Left hindlimb (tissue), 1 donor: ENCODE measurements around the gene PTPRM.
"Not testable (repeated sequence)": the region's sequence is repeated elsewhere in the genome, so short reads cannot be mapped to it uniquely, and the experiment has no call there.

Source experiments
- DNase-seq: peaks from one replicate; pipeline ENCODE4 v3.0.0-alpha.2; 2018

PTPRM gene

GRCh38 chr18:7955175-7955574 lies 388.1 kb downstream of the PTPRM start:
- DNase-seq, result no peak

DNA sequence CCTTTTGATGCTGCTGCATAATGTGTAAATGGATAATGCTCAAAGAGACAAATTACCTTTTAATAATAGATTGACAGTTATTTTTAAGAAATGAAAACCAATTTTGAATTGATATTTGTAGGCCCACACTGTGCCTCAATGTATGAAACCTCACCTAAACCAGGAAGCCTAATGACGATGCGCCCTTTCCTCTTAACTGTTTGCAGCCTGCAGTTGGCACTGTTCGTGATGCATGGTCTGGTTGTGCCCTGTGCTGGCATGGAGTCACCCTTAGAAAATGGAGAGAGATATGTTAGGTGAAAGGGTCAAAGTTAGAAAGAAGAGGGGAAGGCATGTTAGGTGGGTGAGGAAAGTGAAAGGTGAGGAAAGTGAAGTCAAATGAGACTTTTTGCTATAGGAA lies 390.2 kb downstream of the PTPRM start:
- no peak for DNase-seq

- DNase-seq, result no peak
Observed at GRCh38 chr18:7958081-7958896, 391.2 kb downstream of the PTPRM start.

- DNase-seq, result no peak
Observed at GRCh38 chr18:7958897-7959146, 391.7 kb downstream of the PTPRM start.

- not testable (repeated sequence) for DNase-seq
Observed at GRCh38 chr18:7966682-7967081, 399.6 kb downstream of the PTPRM start.

GRCh38 chr18:7974200-7974874 lies 407.2 kb downstream of the PTPRM start:
- DNase-seq, result no peak

DNA sequence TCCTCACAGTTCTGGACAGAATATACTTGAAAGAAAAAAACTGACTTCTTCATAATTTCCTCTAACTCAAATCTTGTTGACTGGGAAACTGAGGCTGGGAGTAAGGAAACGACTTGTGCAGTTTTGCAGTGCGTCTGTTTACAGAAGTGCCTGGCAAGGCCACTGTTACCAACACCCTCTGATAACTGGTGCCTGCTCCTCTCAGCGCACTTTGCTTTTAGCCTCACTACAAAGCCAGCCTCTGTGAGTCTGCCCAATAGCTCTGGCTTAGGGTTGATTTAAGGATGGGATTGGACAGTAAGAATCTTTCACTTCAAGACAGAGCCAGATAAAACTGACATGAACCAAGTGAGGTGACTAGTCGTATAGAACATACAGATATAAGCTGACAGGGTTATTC lies 410.8 kb downstream of the PTPRM start:
- no peak for DNase-seq

DNA sequence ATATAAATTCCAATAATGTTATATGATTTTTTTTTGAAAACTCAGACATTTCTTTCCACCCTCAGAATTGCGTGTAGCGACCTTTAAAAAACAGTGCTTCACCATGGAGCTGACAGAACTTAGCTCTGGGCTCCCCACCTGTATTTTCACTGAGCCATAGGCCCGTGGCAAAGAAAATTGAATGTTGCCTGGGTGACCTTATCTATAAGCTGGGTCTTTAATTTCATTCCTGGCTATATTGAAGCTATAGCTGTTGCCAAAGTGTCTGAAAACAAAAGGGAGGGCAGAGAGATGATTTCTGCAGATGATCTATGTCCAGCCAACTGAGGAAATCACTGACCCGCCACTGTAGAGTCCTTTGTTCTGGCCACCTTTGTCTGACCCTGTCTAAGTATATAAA lies 411.7 kb downstream of the PTPRM start:
- DNase-seq, result no peak

GRCh38 chr18:7979714-7980113 lies 412.6 kb downstream of the PTPRM start:
- DNase-seq, result no peak

DNA sequence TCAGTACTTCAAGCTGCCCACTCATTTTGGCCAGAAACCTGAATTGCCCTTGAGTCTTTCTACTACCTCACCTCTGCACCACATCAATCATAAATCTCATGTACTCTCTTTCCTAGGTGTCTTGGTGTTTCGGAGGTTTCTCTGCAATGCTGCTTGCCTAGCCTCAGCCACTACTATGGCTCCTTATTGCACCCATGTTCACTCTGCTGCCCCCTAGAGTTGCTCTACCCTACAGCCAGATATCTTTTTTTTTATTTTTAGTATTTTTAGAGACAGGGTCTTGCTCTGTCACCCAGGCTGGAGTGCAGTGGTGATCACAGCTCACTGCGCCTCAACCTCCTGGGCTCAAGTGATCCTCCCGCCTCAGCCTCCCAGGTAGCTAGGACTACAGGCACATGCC lies 413.0 kb downstream of the PTPRM start:
- no peak for DNase-seq

- no peak for DNase-seq
Observed at GRCh38 chr18:7980656-7981055, 413.5 kb downstream of the PTPRM start.

GRCh38 chr18:7982216-7982615 lies 415.1 kb downstream of the PTPRM start:
- no peak for DNase-seq

GRCh38 chr18:7987284-7987976 lies 420.3 kb downstream of the PTPRM start:
- no peak for DNase-seq

DNA sequence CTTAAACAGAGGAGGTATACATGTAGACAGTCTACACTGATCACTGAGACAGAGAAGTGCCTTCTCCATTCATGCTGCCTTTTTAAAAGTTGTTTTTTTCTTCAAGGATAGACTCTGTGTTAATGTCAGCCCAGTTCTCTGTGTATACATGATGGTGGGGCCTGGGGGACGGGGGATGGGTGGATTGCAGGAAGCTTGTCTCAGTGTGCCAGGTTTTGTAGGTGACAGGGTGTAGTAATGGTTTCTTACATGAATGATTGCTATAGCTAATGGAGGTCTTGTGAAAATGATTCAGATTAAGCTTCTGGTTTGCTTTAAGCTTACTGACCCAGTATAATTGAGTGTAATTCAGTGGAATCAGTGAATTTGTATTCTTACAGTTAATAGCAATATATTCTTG lies 423.6 kb downstream of the PTPRM start:
- no peak for DNase-seq

GRCh38 chr18:8001711-8002301 lies 434.7 kb downstream of the PTPRM start:
- DNase-seq, result no peak

DNA sequence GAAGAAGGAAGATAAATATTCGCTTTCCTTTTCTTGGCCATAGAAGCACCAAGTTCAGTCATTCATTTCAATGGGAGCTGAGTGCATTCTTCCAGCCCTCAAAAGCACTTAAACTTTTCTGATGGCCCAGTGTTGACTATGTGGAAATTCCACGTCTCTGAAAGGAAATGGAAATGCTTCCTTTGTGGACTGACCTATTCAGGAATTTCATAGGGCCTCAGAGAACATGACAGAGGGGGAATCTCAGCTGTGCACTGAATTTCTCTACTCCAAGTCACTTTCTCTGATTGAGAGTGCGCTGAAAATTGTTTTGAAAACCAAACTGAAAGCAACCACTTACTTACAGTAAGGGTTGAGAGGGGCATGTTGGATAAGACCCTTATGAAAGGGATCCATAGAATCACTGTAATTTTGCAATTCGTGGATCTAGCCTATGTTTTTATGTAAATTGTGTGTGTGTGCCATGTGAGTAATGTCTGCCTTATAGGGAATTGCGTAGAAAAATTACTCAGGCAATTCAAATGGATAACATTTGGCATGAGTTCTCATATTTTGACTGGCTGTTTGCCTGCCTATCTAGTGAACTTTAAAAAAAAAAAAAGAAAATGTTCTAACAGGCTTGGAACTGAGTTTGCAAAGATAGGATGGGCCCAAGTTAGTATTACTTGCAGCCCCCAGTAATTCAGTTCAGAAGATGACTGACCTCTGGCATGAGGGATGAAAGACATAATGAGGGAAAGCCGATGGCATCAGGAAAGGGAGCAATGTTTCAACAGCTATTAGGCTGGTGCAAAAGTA lies 437.0 kb downstream of the PTPRM start:
- no peak for DNase-seq

GRCh38 chr18:8004792-8005191 lies 437.7 kb downstream of the PTPRM start:
- no peak for DNase-seq

DNA sequence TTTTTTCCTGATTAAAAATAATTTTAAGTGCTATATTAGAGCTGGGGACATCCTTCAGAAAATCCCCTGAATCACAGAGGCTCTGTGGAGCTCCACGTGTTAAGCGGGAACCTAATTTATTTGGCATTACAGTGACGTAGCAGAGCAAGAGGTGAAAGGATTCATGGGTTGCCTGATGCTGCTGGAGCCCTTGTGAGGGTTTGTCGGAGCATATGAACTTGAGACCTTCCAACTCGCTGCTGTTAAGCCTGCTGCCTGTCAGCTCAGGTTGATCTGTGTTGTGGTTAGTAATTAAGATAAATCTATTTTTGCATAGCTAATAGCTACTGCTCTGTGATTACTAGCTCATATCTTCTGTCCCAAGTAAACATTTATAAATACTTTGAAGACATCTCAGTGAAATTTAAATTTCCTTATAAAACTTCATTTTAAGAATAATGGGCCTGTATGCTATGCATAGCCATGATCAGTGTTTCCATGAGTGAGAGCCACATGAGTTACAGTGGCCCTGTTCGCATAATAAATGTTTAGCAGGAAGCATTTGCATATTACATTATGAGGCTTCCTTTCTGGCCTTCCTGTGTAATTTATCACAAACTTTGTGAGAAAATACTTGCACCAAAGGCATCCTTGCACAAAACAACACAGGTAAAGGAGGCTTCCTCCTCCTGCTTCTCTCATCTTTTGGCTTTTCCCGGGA lies 438.9 kb downstream of the PTPRM start:
- DNase-seq, result no peak

DNA sequence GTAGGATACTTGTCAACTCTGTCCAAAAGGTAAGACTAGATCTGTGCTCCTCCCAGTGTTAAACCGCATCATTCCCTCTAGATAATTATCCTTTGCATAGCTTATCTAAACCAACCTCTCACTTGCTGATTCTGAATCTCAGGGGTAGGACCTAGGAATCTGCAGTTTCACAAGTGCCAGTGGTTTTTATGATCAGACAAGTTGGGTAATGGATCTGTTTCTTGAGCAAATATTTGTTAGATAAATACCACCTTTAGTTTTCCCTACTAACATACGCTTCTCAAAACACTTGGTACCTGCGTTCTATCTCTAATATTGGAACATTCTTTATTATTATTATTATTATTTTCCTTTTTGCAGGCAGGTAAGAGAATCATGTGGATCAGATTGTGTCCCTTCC lies 439.9 kb downstream of the PTPRM start:
- no peak for DNase-seq

DNA sequence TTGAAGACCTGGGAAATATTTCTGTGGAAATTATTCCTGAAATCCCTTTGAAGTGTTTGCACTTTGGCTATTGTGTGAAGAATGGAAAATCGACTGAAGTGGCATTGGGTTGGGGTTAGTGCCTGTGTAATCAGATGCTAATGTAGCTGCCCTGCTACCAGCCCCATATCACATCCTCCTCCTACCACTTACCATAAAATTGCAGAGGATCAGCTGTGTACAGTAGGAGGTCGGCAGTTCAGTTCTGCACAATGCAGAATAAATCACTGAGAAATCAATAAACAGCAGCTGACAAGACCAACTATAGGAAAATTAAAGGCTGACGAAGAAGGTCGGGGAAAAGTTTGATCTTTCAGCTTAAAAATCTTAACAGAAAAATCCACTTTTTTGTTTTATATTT lies 440.9 kb downstream of the PTPRM start:
- no peak for DNase-seq

DNA sequence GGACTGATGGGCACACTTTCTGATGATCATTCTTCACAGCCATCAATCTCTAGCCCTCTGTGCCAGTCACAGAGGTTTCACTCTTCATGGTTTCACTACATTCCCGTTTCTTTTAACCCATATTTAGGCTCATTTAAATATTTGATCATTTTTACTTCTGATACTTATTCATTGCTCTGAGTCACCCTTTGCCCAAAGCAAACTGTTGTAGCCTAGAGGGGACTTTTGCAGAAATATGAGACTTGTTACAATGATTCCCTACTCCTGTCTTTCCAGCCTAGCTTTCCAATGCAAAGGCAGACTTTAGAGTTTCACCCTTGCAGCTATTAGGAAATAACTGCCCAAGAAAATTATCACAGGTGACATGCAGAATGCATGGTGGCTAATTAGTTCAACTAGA lies 444.2 kb downstream of the PTPRM start:
- no peak for DNase-seq

- DNase-seq, result no peak
Observed at GRCh38 chr18:8011906-8012305, 444.8 kb downstream of the PTPRM start.
